Body of pancreas (tissue), 4 donors: ENCODE measurements around the gene NFKB2.

Experiments
- CTCF ChIP-seq, 7 experiments: fragments of 450-650 bp in 4 of 7; fragments of 200-600 bp in 3 of 7; sonication (generic) in 3 of 7; IDR thresholded peaks; one replicate each; pipeline ENCODE4 v1.5.1; 2016 to 2019; ENCODE audit warnings: antibody characterized with exemption in 7 of 7
- POLR2A ChIP-seq, 3 donors: fragments of 450-650 bp; IDR thresholded peaks; one replicate each; pipeline ENCODE4 v1.6.1; 2016; ENCODE audit warnings: antibody characterized with exemption in 3 of 3, mild to moderate bottlenecking in 2 of 3

DNA sequence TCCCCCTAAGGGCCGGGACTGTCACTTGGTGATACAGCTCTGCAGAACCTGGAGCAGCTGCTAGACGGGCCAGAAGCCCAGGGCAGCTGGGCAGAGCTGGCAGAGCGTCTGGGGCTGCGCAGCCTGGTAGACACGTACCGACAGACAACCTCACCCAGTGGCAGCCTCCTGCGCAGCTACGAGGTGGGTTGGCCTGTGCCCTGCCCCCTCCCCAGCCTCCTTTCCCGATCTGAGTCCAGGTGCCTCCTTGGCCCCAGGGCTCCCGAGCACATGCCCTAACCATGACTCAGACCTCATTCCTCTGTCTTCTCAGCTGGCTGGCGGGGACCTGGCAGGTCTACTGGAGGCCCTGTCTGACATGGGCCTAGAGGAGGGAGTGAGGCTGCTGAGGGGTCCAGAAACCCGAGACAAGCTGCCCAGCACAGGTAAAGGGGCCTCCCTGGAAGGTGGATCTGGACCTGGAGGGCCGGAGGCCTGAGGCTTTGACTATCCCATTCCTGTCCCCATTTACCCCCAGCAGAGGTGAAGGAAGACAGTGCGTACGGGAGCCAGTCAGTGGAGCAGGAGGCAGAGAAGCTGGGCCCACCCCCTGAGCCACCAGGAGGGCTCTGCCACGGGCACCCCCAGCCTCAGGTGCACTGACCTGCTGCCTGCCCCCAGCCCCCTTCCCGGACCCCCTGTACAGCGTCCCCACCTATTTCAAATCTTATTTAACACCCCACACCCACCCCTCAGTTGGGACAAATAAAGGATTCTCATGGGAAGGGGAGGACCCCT lies 6.4 kb downstream of the NFKB2 start:
- TF ChIP-seq CTCF (IDR thresholded peaks at IDR 0.05), result no peak
- TF ChIP-seq POLR2A (IDR thresholded peaks at IDR 0.05), result no peak
